DOHH2 (cell line): ENCODE results near the gene REL.

Experiments used
- H3F3A ChIP-seq: fragments of 200-600 bp; sonication (generic), shearing (Covaris generic); 2 replicates; pipeline ENCODE4 v1.6.0; 2016; ENCODE audit warnings: antibody characterized with exemption, mild to moderate bottlenecking; ENCODE audit not compliant: control insufficient read depth, insufficient read depth
- H3K27ac ChIP-seq: fragments of 200-600 bp; sonication (generic); 2 replicates; pipeline ENCODE4 v1.5.1; 2014; ENCODE audit warnings: low read depth, mild to moderate bottlenecking, low read length, moderate library complexity
- H3K27me3 ChIP-seq: fragments of 200-600 bp; sonication (generic); 2 replicates; pipeline ENCODE4 v1.6.1; 2014; ENCODE audit warnings: mild to moderate bottlenecking, low read length, mixed read lengths; ENCODE audit not compliant: control insufficient read depth
- H3K36me3 ChIP-seq: fragments of 200-600 bp; sonication (generic); 2 replicates; pipeline ENCODE4 v1.6.1; 2014; ENCODE audit warnings: mild to moderate bottlenecking, low read length, moderate library complexity, mixed read lengths; ENCODE audit not compliant: control insufficient read depth
- H3K4me1 ChIP-seq: fragments of 200-600 bp; sonication (generic); 2 replicates; pipeline ENCODE4 v1.6.1; 2014; ENCODE audit warnings: mild to moderate bottlenecking, low read length, mixed read lengths; ENCODE audit not compliant: control insufficient read depth
- H3K4me2 ChIP-seq: fragments of 200-600 bp; sonication (generic); 2 replicates; pipeline ENCODE4 v1.6.0; 2014; ENCODE audit warnings: mild to moderate bottlenecking, low read length, moderate library complexity
- H3K4me3 ChIP-seq: fragments of 200-600 bp; sonication (generic); 2 replicates; pipeline ENCODE4 v1.5.1; 2014; ENCODE audit warnings: mild to moderate bottlenecking, low read length, mixed read lengths
- H3K79me2 ChIP-seq: fragments of 200-600 bp; sonication (generic); 2 replicates; pipeline ENCODE4 v1.6.1; 2014; ENCODE audit warnings: mild to moderate bottlenecking, low read length, mixed read lengths; ENCODE audit not compliant: control insufficient read depth
- H3K9me2 ChIP-seq: fragments of 200-600 bp; sonication (generic); replicated peaks from 2 replicates; pipeline ENCODE4 v1.6.1; 2014; ENCODE audit warnings: mild to moderate bottlenecking, low read length, mixed read lengths; ENCODE audit not compliant: control insufficient read depth
- H3K9me3 ChIP-seq: fragments of 200-600 bp; sonication (generic); 2 replicates; pipeline ENCODE4 v1.6.1; 2014; ENCODE audit warnings: antibody characterized with exemption, low read length, mixed read lengths; ENCODE audit not compliant: control insufficient read depth, insufficient read depth
- H4K20me1 ChIP-seq: fragments of 200-600 bp; sonication (generic); 2 replicates; pipeline ENCODE4 v1.6.0; 2014; ENCODE audit warnings: low read depth, mild to moderate bottlenecking, antibody characterized with exemption, low read length, moderate library complexity; ENCODE audit not compliant: control insufficient read depth, insufficient read depth
- CTCF ChIP-seq: fragments of 200-600 bp; sonication (generic); IDR thresholded peaks from one replicate; pipeline ENCODE4 v1.5.1; 2014; ENCODE audit warnings: antibody characterized with exemption, mild to moderate bottlenecking, low read depth, low read length; ENCODE audit not compliant: poor library complexity, severe bottlenecking
- EZH2phosphoT487 ChIP-seq: fragments of 200-600 bp; sonication (generic); IDR thresholded peaks from 2 replicates; pipeline ENCODE4 v1.6.1; 2017; ENCODE audit warnings: borderline replicate concordance, mild to moderate bottlenecking, antibody characterized with exemption, low read length, moderate library complexity, mixed read lengths

Gene REL

GRCh38 chr2:60936757-60937156 lies 55.4 kb downstream of the REL start:
- no peak overlapping the region for H3K4me3 ChIP-seq
- H3K36me3 ChIP-seq, result peaks cover 90% of the 10 kb centered on the region
- H3F3A ChIP-seq, result peaks cover 87% of the 10 kb centered on the region
- H3K27me3 ChIP-seq, result no peaks in the 10 kb centered on the region
- H3K4me2 ChIP-seq, result no peak overlapping the region
- peaks cover 16% of the 10 kb centered on the region for H3K4me1 ChIP-seq
- H4K20me1 ChIP-seq, result peaks cover 5% of the 10 kb centered on the region; the same call in 1 of the 2 replicates
- no peaks in the 10 kb centered on the region for H3K9me2 ChIP-seq
- no peak overlapping the region; the same call in 1 of the 2 replicates for H3K27ac ChIP-seq
- no peaks in the 10 kb centered on the region for H3K9me3 ChIP-seq
- TF ChIP-seq CTCF, result no peak
- TF ChIP-seq EZH2phosphoT487, result no peak
- peaks cover 15% of the 10 kb centered on the region for H3K79me2 ChIP-seq

DNA sequence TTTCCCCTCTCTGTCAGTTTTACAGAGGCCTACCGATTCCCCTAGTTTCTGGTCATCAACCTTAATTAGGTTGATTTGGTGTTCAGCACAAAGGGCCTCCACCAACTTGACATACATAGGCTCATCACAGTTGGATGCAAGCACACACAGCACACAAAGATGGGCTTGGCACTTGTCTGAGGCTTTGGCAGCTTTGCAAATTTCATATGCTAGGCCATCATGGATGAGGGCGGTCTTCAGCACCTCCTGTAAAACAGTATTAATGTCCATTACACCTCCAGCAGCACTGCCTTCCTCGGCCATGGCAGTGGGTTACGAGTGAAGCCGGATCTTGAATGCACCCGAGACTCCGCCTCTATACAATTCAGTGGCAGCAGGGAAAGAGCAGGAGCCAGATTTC lies 56.9 kb downstream of the REL start:
- Histone ChIP-seq H3K4me2 (no peak overlapping the region), H3K4me1 (peaks cover 7% of the 10 kb centered on the region; the same call in 1 of the 2 replicates), H3K79me2 (peaks cover 3% of the 10 kb centered on the region), H3K9me3 (no peaks in the 10 kb centered on the region), H3F3A (peaks cover 72% of the 10 kb centered on the region), H3K36me3 (peaks cover 84% of the 10 kb centered on the region), H4K20me1 (peaks cover 5% of the 10 kb centered on the region; the same call in 1 of the 2 replicates), H3K27ac (no peak overlapping the region), H3K27me3 (no peaks in the 10 kb centered on the region), H3K9me2 (no peaks in the 10 kb centered on the region), H3K4me3 (no peak overlapping the region)
- TF ChIP-seq CTCF (no peak), EZH2phosphoT487 (no peak)

DNA sequence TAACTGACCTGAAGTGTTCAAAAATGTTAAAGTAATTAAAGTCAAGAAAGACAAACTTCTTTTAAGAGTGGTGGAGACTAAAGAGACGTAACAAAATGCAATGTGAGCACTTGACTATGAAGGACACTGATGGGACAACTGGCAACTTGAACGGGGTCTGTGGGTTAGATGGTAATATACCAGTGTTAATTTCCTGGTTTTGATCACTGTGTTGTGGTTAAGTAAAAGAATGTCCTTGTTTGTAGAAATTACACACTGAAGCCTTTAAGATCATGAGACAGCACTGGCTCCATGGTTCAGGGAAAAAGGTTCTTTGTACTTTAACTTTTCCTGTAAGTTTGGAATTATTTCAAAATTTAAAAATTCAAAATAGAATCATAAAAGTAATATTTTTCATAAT lies 58.2 kb downstream of the REL start:
- Histone ChIP-seq H3K79me2 (no peaks in the 10 kb centered on the region), H3K36me3 (peaks cover 76% of the 10 kb centered on the region), H3K4me1 (peaks cover 7% of the 10 kb centered on the region; the same call in 1 of the 2 replicates), H3F3A (peaks cover 62% of the 10 kb centered on the region), H3K27me3 (no peaks in the 10 kb centered on the region), H3K4me3 (no peak overlapping the region), H3K4me2 (no peak overlapping the region), H4K20me1 (no peaks in the 10 kb centered on the region; the same call in 1 of the 2 replicates), H3K9me2 (no peaks in the 10 kb centered on the region), H3K9me3 (no peaks in the 10 kb centered on the region), H3K27ac (no peak overlapping the region)
- TF ChIP-seq EZH2phosphoT487, result no peak
- no peak for TF ChIP-seq CTCF

DNA sequence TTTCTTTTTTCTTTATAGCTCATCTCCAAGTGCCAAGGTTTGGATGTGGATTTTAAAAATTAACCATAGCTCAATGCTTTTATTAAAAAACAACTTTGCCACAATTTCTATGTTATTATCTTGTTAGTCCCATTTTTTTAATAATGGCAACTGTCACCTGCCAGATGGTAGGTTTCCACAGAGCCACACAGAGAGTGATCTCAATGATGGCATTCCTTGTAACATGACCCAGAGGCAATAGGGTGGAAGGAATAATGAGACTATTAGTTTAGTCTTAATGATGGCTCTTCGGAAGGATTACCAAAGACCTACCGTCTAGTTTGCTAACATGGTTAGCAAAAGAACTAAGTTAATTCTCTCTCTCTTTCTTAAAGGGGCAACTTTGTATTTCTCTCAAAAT lies 64.0 kb downstream of the REL start:
- Histone ChIP-seq H3K27me3 (no peaks in the 10 kb centered on the region), H3K4me1 (no peaks in the 10 kb centered on the region), H3K4me2 (no peak overlapping the region), H3F3A (peaks cover 24% of the 10 kb centered on the region; the same call in 1 of the 2 replicates), H3K4me3 (no peak overlapping the region), H3K9me3 (no peaks in the 10 kb centered on the region), H3K27ac (no peak overlapping the region), H3K36me3 (peaks cover 37% of the 10 kb centered on the region), H3K9me2 (no peaks in the 10 kb centered on the region), H3K79me2 (no peaks in the 10 kb centered on the region), H4K20me1 (no peaks in the 10 kb centered on the region)
- no peak for TF ChIP-seq EZH2phosphoT487
